GM23338 (cell line): ENCODE data around the gene KRT31.
"Not testable (repeated sequence)": the region's sequence is repeated elsewhere in the genome, so short reads cannot be mapped to it uniquely, and the experiment has no call there.

Experiments
- CREB1 ChIP-seq: fragments of 250-450 bp; sonication (Bioruptor Pico); IDR thresholded peaks from 2 replicates; pipeline ENCODE4 v1.5.0; 2020; ENCODE audit warnings: low read depth, mild to moderate bottlenecking, moderate library complexity
- CTCF ChIP-seq, 2 experiments: fragments of 200-600 bp in 1 of 2; sonication (generic) in 1 of 2; conservative IDR thresholded peaks; 2 replicates each; pipeline versions ENCODE4 v1.5.1 to v1.6.1; 2016 to 2017; ENCODE audit warnings: antibody characterized with exemption in 2 of 2, low read depth in 2 of 2, mild to moderate bottlenecking in 2 of 2, moderate library complexity in 1 of 2
- ETS1 ChIP-seq: IDR thresholded peaks from 2 replicates; pipeline ENCODE4 v1.6.1; 2016; ENCODE audit warnings: antibody characterized with exemption
- EZH2 ChIP-seq: fragments of 200-600 bp; sonication (generic); IDR thresholded peaks from one replicate; pipeline ENCODE4 v1.8.0; 2017; ENCODE audit warnings: antibody characterized with exemption, mild to moderate bottlenecking, low read depth; ENCODE audit not compliant: unreplicated experiment
- EZH2phosphoT487 ChIP-seq: fragments of 200-600 bp; sonication (generic); IDR thresholded peaks from one replicate; pipeline ENCODE4 v1.8.1; 2018; ENCODE audit warnings: antibody characterized with exemption; ENCODE audit not compliant: unreplicated experiment
- JUNB ChIP-seq: IDR thresholded peaks from one replicate; pipeline ENCODE4 v1.6.1; 2016; ENCODE audit warnings: antibody characterized with exemption; ENCODE audit not compliant: unreplicated experiment
- NANOG ChIP-seq: IDR thresholded peaks from 2 replicates; pipeline ENCODE4 v1.6.1; 2016; ENCODE audit warnings: antibody characterized with exemption, borderline replicate concordance
- POLR2AphosphoS5 ChIP-seq: IDR thresholded peaks from 2 replicates; pipeline ENCODE4 v1.6.1; 2016; ENCODE audit warnings: antibody characterized with exemption, low read depth
- REST ChIP-seq: IDR thresholded peaks from one replicate; pipeline ENCODE4 v1.6.1; 2018; ENCODE audit warnings: antibody characterized with exemption; ENCODE audit not compliant: unreplicated experiment
- STAT1 ChIP-seq: IDR thresholded peaks from one replicate; pipeline ENCODE4 v1.6.1; 2016; ENCODE audit warnings: antibody characterized with exemption; ENCODE audit not compliant: unreplicated experiment
- ZNF114 ChIP-seq: fragments of 250-450 bp; sonication (Bioruptor Pico); IDR thresholded peaks from 2 replicates; pipeline ENCODE4 v1.5.0; 2020; ENCODE audit warnings: mild to moderate bottlenecking, moderate library complexity
- ZNF331 ChIP-seq: fragments of 250-450 bp; sonication (Bioruptor Pico); IDR thresholded peaks from 2 replicates; pipeline ENCODE4 v1.5.0; 2020; ENCODE audit warnings: low read depth, mild to moderate bottlenecking, moderate library complexity
- TF ChIP-seq, protein P1 (sequence below): fragments of 250-450 bp; sonication (Bioruptor Pico); IDR thresholded peaks from 2 replicates; pipeline ENCODE4 v1.5.0; 2020; ENCODE audit warnings: mild to moderate bottlenecking, moderate library complexity

DNA sequence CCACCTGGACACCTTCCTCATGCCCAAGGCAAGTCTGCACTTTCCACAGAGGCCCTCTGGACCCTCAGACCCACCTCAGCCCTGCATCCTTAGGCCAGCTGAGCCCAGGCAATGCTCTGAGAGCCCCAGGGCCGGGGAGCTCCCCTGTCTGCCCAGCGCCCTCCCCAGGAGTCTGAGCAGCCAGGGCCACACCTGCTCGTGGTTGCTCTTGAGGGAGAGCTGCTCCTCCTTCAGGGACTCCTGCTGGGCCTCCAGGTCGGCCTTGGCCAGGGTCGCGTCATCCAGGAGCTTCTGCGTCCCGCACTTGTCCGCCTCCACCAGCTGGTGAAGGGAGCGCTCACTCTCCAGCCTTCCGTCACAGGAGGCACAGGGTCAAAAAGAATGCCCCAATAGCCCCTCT lies 25.2 kb upstream of the KRT31 start:
- not testable (repeated sequence) for TF ChIP-seq NANOG; CREB1; EZH2; CTCF (conservative IDR thresholded peaks at IDR 0.05; ENCODE audit: low read depth in 2 of 2); POLR2AphosphoS5; ETS1; REST; EZH2phosphoT487; ZNF331 (CRISPR knock-in tag); STAT1; JUNB; ZNF114 (CRISPR knock-in tag)
- TF ChIP-seq, protein P1, sequence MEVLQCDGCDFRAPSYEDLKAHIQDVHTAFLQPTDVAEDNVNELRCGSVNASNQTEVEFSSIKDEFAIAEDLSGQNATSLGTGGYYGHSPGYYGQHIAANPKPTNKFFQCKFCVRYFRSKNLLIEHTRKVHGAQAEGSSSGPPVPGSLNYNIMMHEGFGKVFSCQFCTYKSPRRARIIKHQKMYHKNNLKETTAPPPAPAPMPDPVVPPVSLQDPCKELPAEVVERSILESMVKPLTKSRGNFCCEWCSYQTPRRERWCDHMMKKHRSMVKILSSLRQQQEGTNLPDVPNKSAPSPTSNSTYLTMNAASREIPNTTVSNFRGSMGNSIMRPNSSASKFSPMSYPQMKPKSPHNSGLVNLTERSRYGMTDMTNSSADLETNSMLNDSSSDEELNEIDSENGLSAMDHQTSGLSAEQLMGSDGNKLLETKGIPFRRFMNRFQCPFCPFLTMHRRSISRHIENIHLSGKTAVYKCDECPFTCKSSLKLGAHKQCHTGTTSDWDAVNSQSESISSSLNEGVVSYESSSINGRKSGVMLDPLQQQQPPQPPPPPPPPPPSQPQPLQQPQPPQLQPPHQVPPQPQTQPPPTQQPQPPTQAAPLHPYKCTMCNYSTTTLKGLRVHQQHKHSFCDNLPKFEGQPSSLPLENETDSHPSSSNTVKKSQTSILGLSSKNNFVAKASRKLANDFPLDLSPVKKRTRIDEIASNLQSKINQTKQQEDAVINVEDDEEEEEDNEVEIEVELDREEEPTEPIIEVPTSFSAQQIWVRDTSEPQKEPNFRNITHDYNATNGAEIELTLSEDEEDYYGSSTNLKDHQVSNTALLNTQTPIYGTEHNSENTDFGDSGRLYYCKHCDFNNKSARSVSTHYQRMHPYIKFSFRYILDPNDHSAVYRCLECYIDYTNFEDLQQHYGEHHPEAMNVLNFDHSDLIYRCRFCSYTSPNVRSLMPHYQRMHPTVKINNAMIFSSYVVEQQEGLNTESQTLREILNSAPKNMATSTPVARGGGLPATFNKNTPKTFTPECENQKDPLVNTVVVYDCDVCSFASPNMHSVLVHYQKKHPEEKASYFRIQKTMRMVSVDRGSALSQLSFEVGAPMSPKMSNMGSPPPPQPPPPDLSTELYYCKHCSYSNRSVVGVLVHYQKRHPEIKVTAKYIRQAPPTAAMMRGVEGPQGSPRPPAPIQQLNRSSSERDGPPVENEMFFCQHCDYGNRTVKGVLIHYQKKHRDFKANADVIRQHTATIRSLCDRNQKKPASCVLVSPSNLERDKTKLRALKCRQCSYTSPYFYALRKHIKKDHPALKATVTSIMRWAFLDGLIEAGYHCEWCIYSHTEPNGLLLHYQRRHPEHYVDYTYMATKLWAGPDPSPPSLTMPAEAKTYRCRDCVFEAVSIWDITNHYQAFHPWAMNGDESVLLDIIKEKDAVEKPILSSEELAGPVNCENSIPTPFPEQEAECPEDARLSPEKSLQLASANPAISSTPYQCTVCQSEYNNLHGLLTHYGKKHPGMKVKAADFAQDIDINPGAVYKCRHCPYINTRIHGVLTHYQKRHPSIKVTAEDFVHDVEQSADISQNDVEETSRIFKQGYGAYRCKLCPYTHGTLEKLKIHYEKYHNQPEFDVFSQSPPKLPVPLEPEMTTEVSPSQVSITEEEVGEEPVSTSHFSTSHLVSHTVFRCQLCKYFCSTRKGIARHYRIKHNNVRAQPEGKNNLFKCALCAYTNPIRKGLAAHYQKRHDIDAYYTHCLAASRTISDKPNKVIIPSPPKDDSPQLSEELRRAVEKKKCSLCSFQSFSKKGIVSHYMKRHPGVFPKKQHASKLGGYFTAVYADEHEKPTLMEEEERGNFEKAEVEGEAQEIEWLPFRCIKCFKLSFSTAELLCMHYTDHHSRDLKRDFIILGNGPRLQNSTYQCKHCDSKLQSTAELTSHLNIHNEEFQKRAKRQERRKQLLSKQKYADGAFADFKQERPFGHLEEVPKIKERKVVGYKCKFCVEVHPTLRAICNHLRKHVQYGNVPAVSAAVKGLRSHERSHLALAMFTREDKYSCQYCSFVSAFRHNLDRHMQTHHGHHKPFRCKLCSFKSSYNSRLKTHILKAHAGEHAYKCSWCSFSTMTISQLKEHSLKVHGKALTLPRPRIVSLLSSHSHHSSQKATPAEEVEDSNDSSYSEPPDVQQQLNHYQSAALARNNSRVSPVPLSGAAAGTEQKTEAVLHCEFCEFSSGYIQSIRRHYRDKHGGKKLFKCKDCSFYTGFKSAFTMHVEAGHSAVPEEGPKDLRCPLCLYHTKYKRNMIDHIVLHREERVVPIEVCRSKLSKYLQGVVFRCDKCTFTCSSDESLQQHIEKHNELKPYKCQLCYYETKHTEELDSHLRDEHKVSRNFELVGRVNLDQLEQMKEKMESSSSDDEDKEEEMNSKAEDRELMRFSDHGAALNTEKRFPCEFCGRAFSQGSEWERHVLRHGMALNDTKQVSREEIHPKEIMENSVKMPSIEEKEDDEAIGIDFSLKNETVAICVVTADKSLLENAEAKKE (CRISPR knock-in tag): not testable (repeated sequence)
